Muscle of leg (tissue), 11 donors: ENCODE results near the gene CD46. TPM values are rescaled to one million over a fixed set of nuclear protein-coding genes. Genes with fewer than 3 reads are reported as not detected.
"Not testable (repeated sequence)": the region's sequence is repeated elsewhere in the genome, so short reads cannot be mapped to it uniquely, and the experiment has no call there.

Source experiments
- DNase-seq: peaks from one replicate; pipeline ENCODE4 v3.0.0; 2013
- H3K27ac ChIP-seq: one replicate; pipeline ENCODE4 v1.5.1; 2013; ENCODE audit warnings: mild to moderate bottlenecking, low read length, control low read depth
- H3K27me3 ChIP-seq: one replicate; pipeline ENCODE4 v1.6.1; 2013; ENCODE audit warnings: low read length; ENCODE audit not compliant: control insufficient read depth, insufficient read depth
- H3K36me3 ChIP-seq: one replicate; pipeline ENCODE4 v1.6.1; 2013; ENCODE audit warnings: low read length; ENCODE audit not compliant: control insufficient read depth, insufficient read depth
- H3K4me1 ChIP-seq: one replicate; pipeline ENCODE4 v1.6.1; 2013; ENCODE audit warnings: low read length; ENCODE audit not compliant: control insufficient read depth, insufficient read depth
- H3K4me3 ChIP-seq: one replicate; pipeline ENCODE4 v1.5.1; 2013; ENCODE audit warnings: low read length, control low read depth
- H3K9me3 ChIP-seq: replicated peaks from 2 replicates; pipeline ENCODE4 v1.6.1; 2013; ENCODE audit warnings: low read depth, low read length; ENCODE audit not compliant: control insufficient read depth
- WGBS: methylation state at CpG from one replicate; pipeline ENCODE4 v1.1.5; 2013; ENCODE audit warnings: missing lambda C conversion rate; ENCODE audit not compliant: insufficient coverage; 5-methylcytosine and 5-hydroxymethylcytosine counted together
- polyA plus RNA-seq, 8 donors: library from polyadenylated mRNA; unstranded; fragments of 120-200 nt; gene quantifications; one replicate each; pipeline versions ENCODE4 v1.2.1 to v1.2.3, GENCODE V29; 2013; ENCODE audit warnings: inconsistent platforms in 1 of 8, low replicate concordance in 1 of 8; ENCODE audit not compliant: insufficient read length in 8 of 8, insufficient read depth in 1 of 8
- total RNA-seq: library from RNA; stranded (reverse); fragments of 120-200 nt; gene quantifications from one replicate; pipeline ENCODE4 v1.2.4, GENCODE V29; 2013

Gene CD46
- total and polyA plus RNA-seq, 9 donors, result 52.1 to 97.3 (median 77.3) TPM

DNA sequence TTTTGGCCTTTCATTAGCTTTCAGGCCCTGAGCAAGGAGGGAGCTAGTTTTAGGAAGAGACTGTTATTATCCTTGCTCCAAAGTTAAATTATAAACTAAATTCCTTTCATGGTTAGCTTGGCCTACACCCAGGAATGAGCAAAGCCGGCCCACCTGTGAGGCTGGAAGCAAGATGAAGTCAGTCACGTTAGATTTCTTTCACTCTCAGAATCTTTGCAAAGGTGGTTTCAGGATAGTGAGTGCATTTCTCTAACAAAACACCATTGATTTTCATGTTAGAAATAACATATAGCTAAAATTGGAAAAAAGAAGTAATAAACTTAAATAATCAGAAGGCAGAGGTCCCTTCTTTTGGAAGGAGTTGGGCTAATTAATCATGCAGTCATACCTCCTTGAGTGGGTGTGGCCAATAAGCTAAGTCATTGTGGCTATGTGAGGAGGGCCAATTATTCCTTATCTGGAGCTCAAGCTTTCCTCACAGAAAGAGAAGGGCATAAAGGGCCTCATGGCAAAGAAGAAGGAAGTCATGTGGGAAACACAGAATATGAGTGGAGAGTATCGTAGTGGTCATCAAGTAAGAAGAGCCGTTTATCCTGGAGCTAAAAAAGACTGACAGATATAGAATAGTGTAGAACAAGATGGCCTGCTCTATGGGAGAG, 23.5 kb upstream of the CD46 start:
- not testable (repeated sequence) for H3K27me3 ChIP-seq, H3K36me3 ChIP-seq, H3K4me3 ChIP-seq, H3K27ac ChIP-seq, H3K9me3 ChIP-seq, DNase-seq, H3K4me1 ChIP-seq
- 100% methylated on average over 1 of the region's 4 CpGs for WGBS

DNA sequence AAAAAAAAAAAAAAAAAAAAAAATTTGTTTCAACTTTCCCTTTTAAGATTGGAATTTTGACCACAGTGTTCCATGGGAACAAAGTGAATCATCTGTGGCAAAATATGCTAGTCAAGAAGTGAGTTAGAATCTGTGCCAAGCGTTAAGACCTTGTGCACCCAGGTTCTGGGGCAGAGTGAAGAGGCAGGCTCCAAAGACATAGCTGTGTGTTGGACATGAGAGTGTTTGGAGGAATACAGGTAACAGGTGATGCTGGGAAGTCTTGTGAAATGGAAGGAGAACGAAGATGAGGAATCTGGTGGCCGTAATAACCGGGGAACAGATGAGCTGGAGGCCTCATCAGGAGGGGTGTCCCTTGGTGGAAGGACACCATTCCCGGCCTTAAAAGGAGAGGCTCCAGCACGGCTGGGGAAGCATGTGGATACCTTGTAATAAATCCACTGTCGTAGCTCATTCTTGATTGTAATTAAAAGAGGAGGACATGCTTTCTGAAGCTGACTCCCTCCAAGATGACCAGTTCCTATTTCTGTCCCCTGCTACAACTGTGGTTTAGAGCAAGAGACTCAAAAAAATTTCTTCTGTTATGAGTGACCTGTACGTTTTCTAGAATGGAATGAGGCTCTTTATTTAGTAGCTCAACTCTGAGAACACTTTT, 14.2 kb upstream of the CD46 start:
- not testable (repeated sequence) for H3K4me1 ChIP-seq, H3K36me3 ChIP-seq, H3K9me3 ChIP-seq, H3K4me3 ChIP-seq, H3K27me3 ChIP-seq, DNase-seq, H3K27ac ChIP-seq
- WGBS, result 82% methylated on average over 4 of the region's 8 CpGs

DNA sequence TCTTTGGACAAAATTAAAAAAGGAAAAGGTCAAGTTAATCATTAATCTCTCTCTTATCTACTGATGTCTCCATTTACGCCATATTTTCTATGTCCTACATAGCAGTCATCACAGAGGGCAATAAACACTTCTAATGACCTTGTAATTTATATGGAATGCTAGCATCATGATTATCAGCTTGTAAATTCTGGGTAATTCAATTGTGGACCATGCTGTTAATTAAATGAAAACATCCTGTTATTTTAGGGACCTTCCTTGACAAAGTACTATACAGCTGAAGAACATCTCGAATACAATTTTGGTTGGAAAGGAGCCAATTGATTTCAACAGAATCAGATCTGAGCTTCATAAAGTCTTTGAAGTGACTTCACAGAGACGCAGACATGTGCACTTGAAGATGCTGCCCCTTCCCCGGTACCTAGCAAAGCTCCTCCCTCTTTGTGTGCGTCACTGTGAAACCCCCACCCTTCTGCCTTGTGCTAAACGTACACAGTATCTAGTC, 13.6 kb upstream of the CD46 start:
- not testable (repeated sequence) for H3K4me3 ChIP-seq, H3K36me3 ChIP-seq, H3K27me3 ChIP-seq, DNase-seq, H3K9me3 ChIP-seq, H3K27ac ChIP-seq, H3K4me1 ChIP-seq
- WGBS, result no CpG with 5 or more reads among the region's 6 CpGs

DNA sequence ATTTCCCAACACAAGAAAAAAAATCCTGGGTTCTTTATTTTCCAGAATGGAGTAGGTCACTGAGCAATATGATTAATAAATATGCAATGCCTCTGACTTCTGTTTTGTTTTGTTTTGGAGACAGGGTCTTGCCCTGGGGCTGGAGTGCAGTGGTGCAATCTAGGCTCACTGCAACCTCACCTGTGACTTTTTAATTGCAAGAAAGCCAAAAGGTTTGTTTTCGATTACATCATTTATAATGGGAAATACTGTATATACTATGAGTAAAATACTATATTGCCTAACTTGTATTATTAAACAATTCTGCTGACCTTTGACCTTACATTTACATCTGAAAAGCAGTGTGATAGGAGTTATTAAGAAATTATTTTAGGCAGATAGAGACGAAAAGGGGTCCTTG, 11.6 kb upstream of the CD46 start:
- no peak overlapping the region for H3K27ac ChIP-seq
- no peaks in the 10 kb centered on the region for H3K36me3 ChIP-seq
- 86% methylated on average over 1 of the region's 2 CpGs for WGBS
- H3K4me3 ChIP-seq, result no peak overlapping the region
- DNase-seq, result no peak
- no peaks in the 10 kb centered on the region for H3K9me3 ChIP-seq
- H3K4me1 ChIP-seq, result no peaks in the 10 kb centered on the region
- no peaks in the 10 kb centered on the region for H3K27me3 ChIP-seq

DNA sequence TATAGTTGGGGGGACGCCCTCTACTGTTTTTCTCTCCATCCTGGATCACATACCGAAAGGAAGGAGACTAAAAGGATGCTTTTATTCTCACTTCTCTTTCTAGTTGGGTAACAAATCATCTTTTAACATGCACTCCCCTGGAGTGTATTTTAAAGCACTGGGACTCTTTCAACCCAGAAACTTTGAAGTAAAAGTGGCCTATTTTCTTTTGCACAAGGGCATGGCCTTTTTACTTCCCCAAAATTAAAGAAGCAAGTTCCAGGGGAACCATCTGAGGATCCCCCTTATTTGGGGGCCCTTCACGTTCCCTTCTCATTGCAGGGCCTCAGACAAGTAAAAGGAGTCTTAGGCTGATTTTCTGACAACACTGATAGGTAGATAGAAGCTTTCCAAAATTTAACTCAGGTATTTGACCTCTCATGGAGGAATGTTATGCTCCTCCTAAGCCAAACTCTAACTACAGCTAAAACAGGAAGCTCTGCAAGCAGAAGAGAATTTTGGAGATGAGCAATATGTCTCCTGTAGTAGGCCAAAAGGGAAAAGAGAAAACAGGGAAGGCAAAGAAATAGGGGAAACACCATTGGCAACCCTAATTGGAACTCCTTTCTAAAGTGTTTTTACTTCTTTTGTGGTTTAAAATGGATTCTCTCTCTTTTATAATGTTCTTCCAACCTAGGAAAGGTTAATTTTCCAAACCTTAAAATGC, 8.9 kb upstream of the CD46 start:
- WGBS, result no CpG with 5 or more reads among the region's 3 CpGs
- Histone ChIP-seq H3K4me3 (no peak overlapping the region), H3K9me3 (no peaks in the 10 kb centered on the region), H3K36me3 (no peaks in the 10 kb centered on the region), H3K27ac (no peak overlapping the region), H3K27me3 (no peaks in the 10 kb centered on the region), H3K4me1 (no peaks in the 10 kb centered on the region)
- DNase-seq, result no peak

DNA sequence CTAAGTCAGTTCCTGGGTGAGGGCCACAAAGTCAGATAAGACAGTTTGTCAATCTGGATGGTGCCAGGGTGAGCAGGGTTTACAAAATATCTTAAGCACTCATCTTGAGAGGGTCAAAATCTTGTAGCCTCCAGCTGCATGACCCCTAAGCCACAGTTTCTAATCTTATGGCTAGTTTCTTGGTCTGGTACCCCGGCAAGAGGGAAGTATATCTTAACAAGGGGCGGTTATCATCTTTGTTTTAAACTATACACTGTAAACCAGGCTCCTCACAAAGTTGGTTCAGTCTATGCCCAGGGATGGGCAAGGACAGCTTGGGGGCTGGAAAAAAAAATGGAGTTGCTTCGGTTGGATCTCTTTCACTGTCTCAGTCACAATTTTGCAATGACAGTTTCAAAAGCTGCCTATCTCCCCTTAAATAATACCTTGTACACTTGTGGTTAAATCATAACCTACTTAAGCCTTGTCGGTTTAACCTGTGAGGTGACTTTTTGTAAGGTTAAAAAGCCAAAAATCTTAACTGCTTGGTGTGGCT, 7.8 kb upstream of the CD46 start:
- Histone ChIP-seq H3K27me3 (no peaks in the 10 kb centered on the region), H3K27ac (no peak overlapping the region), H3K4me1 (no peaks in the 10 kb centered on the region), H3K36me3 (no peaks in the 10 kb centered on the region), H3K9me3 (no peaks in the 10 kb centered on the region), H3K4me3 (no peak overlapping the region)
- no CpG with 5 or more reads among the region's 4 CpGs for WGBS
- no peak for DNase-seq

DNA sequence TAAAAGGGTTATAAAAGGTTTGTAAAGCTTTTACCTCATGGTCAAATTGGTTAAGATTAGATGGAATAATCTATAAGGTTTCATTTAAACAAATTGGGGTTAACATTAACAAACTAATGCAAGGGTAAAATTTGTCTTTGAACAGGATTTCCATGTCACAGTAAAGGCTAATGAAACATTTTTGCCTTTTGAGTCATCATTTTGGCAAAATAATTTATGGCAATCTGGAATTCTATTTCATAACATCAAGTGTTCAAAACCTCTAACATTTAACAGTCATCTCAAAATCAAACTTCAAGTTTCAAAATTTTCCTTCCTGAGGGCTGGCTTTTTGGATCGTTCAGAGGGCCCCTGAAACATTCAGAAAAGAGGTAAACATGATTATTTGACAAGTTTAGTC, 6.6 kb upstream of the CD46 start:
- no peak overlapping the region for H3K27ac ChIP-seq
- WGBS, result no CpG with 5 or more reads among the region's 1 CpG
- DNase-seq, result no peak

DNA sequence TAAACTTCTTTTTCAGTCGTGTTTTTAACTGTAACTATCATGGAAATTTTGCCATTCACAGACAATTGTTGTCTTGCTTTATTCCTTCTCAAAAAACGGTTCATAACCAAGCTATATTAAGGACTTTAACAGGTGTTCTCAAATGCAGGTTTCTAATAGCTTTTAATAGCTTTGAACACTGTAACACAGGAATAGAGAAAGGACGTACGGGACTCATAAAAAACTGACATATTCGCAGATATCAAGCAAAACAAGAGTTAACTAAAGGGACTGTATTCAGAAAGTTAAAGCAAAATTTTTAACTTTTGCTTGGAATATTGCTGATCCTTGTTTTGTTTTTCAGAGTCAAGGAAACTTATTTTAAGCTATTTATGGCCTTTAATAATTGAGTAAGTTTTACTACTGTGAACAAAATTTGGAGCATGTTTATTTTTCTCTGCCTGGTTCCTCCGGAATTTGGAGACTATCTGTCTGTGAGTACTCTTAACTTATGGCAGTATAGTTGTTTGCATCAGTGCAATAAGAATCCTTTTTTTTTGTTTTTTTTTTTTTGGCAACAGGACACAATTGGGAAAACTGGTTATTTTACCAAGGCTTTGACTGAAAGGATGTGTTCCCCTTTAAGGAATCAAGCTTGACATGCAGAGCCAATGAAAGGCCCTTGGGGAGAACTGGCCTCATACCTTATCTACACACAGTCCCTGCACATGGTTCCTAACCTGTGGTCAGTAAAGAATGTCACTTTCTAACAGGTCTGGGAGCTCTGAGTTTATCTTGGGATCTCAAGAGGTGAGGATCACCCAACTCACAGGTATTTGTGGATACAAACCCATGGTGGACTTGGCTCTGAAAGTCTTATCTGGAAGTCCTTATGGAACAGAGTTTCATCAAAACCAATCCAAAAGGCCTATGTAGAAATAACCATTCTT, 5.8 kb upstream of the CD46 start:
- no peaks in the 10 kb centered on the region for H3K27me3 ChIP-seq
- no peaks in the 10 kb centered on the region for H3K9me3 ChIP-seq
- no peaks in the 10 kb centered on the region for H3K36me3 ChIP-seq
- no peak for DNase-seq
- H3K4me3 ChIP-seq, result no peak overlapping the region
- H3K4me1 ChIP-seq, result no peaks in the 10 kb centered on the region
- no CpG with 5 or more reads among the region's 6 CpGs for WGBS
- H3K27ac ChIP-seq, result no peak overlapping the region

More for the DNA sequence above, 6.6 kb upstream of the CD46 start:
- Histone ChIP-seq H3K9me3 (no peaks in the 10 kb centered on the region), H3K27me3 (no peaks in the 10 kb centered on the region), H3K4me3 (no peak overlapping the region), H3K4me1 (no peaks in the 10 kb centered on the region), H3K36me3 (no peaks in the 10 kb centered on the region)

DNA sequence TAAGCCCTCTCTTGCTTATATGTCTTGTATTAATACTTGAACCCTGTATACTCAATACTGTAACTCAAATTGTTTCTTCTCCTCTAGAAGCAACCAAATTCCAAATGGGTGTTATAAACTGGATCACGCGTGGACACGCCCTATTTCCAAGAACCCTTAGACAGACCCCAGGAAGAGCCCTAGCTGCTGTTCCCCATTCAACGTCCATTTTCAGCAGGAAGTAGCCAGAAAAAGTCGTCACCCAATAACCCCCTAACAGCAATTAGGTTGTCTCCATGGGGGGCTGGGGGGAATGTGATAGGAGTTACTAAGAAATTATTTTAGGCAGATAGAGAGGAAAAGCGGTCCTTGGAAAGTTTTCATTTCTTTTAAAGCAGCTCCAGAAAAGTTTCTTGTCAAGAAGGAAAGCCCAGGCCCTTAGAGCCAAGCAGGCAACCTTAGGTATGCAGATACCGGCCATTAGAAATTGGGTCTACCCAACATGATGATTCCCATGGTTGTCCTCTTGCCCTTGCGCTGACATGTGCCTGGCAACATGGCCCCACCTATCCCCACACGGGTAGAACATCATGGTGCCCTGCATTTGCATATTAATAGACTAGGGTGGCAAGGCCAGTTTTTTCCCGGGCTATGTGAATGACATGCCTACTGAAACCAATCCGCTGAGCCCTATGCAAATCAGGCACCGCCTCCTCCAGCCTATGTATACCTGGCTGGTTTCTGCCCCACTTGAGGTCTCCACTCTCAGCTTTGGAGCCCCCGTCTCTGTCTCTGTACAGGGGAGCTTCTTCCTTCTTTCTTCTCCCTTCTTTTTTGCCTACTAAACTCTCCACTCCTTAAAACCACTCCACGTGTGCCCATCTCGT, 4.0 kb upstream of the CD46 start:
- no peak overlapping the region for H3K27ac ChIP-seq
- H3K36me3 ChIP-seq, result no peaks in the 10 kb centered on the region
- 92% methylated on average over 13 of the region's 15 CpGs for WGBS
- H3K9me3 ChIP-seq, result no peaks in the 10 kb centered on the region
- H3K27me3 ChIP-seq, result no peaks in the 10 kb centered on the region
- peaks cover 2% of the 10 kb centered on the region for H3K4me1 ChIP-seq
- no peak for DNase-seq
- H3K4me3 ChIP-seq, result no peak overlapping the region
